Activated T-helper 1 cell treated with anti-CD3 and anti-CD28 coated beads, Interleukin-2, amount 50 U/mL, for 16 hours (primary cell): ENCODE results near the gene TTYH1.
"Not testable (repeated sequence)": the region's sequence is repeated elsewhere in the genome, so short reads cannot be mapped to it uniquely, and the experiment has no call there.

Experiments used
- DNase-seq, 2 donors: peaks; one replicate each; pipeline ENCODE4 v3.0.0-alpha.2; 2020; ENCODE audit warnings: low read depth in 1 of 2, low spot score in 1 of 2

The TTYH1 gene

GRCh38 chr19:54436628-54437252 lies 21.5 kb downstream of the TTYH1 start:
- no peak for DNase-seq

- no peak for DNase-seq
Measured at GRCh38 chr19:54439174-54439851, 24.0 kb downstream of the TTYH1 start.

GRCh38 chr19:54440641-54441040 lies 25.4 kb downstream of the TTYH1 start:
- DNase-seq: no peak

- no peak for DNase-seq
Measured at GRCh38 chr19:54444737-54445136, 29.5 kb downstream of the TTYH1 start.

GRCh38 chr19:54446349-54446748 lies 31.1 kb downstream of the TTYH1 start:
- DNase-seq: not testable (repeated sequence)

- peak in 1 of 2 donors; percentile 24 for DNase-seq
Measured at GRCh38 chr19:54448040-54448773, 32.9 kb downstream of the TTYH1 start.

GRCh38 chr19:54448774-54449700 lies 33.8 kb downstream of the TTYH1 start, which contains the start of gene LENG8:
Gene LENG8 (plus strand): TSS chr19:54449199. CDS start chr19:54451345, 2,146 bp downstream.
- DNase-seq: peak; percentile 92 to 95

- DNase-seq: no peak
Measured at GRCh38 chr19:54449701-54450069, 34.4 kb downstream of the TTYH1 start.

GRCh38 chr19:54451331-54451871 lies 36.1 kb downstream of the TTYH1 start:
- DNase-seq: no peak

- DNase-seq: no peak
Measured at GRCh38 chr19:54451997-54452396, 36.7 kb downstream of the TTYH1 start.

GRCh38 chr19:54452626-54453025 lies 37.4 kb downstream of the TTYH1 start:
- no peak for DNase-seq

- DNase-seq: no peak
Measured at GRCh38 chr19:54453921-54454780, 38.9 kb downstream of the TTYH1 start.

- no peak for DNase-seq
Measured at GRCh38 chr19:54454781-54455675, 39.8 kb downstream of the TTYH1 start.

- no peak for DNase-seq
Measured at GRCh38 chr19:54455786-54456422, 40.6 kb downstream of the TTYH1 start.

- DNase-seq: no peak
Measured at GRCh38 chr19:54456423-54457373, 41.4 kb downstream of the TTYH1 start.

GRCh38 chr19:54457773-54458647 lies 42.7 kb downstream of the TTYH1 start:
- no peak for DNase-seq
